Activated T-cell treated with anti-CD3 and anti-CD28 coated beads for 1 hour (primary cell): Measurements from ENCODE around the gene C1orf21.

Experiments used
- DNase-seq: peaks from one replicate; pipeline ENCODE4 v3.0.0-alpha.2; 2020; ENCODE audit warnings: low read depth

C1orf21 gene

GRCh38 chr1:184557423-184558347, 170.9 kb downstream of the C1orf21 start:
- DNase-seq: no peak

DNA sequence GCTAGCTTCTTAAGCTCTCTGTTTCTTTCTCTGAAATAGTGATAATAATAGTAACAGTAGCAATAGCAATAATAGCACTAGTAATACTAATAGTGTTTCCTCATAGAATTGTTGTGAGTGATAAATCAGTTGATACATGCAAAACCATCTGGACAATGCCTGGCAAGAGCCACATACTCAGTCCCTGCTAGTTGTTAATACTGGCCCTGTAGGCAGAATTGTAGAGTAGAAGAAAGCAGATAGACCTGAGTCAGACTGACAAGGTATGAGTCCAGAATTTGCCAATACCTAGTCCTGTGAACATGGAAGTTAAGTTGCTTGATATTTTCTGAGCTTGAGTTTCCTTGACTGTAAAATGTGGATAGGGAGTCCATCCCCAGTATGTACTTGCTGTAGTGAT, 171.9 kb downstream of the C1orf21 start:
- DNase-seq: no peak

DNA sequence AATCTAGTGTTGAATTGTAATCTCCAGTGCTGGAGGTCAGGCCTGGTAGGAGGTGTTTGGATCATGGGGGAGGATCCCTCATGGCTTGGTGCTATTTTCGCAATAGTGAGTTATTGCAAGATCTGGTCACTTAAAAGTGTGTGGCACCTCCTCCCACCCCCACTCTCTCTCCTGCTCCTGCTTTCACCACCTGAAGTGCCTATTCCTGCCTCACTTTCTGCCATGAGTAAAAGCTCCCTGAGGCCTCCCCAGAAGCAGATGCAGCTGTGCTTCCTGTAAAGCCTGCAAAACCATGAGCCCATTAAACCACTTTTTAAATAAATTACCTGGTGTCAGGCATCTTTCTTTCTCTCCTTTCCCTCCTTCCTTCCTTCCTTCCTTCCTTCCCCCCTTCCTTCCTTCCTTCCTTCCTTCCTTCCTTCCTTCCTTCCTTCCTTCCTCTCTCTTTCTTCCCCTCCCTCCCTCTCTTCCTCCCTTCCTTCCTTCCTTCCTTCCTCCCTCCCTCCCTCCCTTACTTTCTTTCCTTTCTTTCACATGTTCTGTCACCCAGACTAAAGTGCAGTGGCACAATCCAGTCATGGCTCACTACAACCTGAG, 172.4 kb downstream of the C1orf21 start:
- DNase-seq: no peak

GRCh38 chr1:184562806-184563205, 176.0 kb downstream of the C1orf21 start:
- DNase-seq: no peak

DNA sequence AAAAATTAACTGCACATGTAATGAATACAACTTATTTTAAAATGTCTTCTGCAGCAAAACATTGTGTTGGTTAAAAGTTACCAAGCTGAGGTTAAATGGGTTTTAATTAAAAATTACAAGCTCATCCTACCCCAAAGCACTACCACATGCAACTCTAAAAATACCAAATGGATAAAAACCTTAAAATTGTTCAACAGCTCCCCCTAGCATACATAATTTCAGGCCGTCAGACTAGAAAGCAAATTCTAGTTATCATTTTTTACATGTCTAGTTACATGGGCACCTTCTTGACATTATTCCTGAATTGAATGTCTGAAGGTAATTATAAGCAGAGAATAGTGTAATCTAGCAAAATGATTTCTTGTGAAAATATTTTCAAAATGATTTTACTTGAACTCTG, 176.5 kb downstream of the C1orf21 start:
- no peak for DNase-seq

GRCh38 chr1:184567009-184567408, 180.2 kb downstream of the C1orf21 start:
- DNase-seq: no peak

GRCh38 chr1:184567637-184568036, 180.8 kb downstream of the C1orf21 start:
- no peak for DNase-seq

- DNase-seq: no peak
Measured at GRCh38 chr1:184568148-184568547, 181.3 kb downstream of the C1orf21 start.

DNA sequence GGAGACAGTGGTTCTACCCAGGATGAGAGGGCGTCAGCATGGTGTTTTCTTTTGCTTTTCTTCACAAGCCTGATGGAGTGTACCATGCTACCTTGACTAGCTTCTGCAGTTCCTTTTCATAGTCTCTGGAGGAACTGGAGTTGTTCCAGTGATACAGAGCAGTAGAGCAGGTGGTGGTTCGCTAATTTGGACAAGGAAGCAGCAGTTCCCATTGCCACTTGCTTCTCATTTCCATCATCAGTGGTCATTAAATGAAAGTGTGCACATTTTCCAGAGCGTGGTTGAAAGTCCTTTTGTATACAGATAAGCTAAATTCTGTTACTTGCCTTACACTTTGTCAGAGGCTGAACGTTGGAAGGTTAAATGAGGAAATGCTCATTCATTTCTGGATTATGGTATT, 182.3 kb downstream of the C1orf21 start:
- DNase-seq: no peak

- no peak for DNase-seq
Measured at GRCh38 chr1:184574588-184574987, 187.8 kb downstream of the C1orf21 start.

GRCh38 chr1:184576822-184577221, 190.0 kb downstream of the C1orf21 start:
- no peak for DNase-seq

GRCh38 chr1:184577319-184577718, 190.5 kb downstream of the C1orf21 start:
- DNase-seq: no peak

GRCh38 chr1:184582411-184582810, 195.6 kb downstream of the C1orf21 start:
- DNase-seq: no peak

DNA sequence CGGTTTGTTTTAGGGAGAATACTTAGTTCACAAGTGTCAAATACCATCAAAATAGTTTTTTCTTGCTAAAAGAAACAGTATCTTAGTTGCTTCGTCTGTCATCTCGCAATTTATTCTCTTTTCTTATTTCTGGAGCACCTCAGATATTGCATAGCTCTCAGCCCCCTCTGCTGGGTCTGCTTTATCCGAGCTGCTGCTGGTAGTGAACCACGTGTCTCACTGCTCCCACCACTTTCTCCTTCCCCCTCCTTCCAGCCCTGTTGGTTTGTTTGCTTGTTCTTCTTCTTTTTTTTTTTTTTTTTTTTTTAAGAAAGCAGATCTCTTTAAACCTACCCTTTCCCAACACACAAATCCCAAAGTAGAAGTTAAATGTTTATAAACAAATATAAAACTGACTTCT, 197.0 kb downstream of the C1orf21 start:
- no peak for DNase-seq

DNA sequence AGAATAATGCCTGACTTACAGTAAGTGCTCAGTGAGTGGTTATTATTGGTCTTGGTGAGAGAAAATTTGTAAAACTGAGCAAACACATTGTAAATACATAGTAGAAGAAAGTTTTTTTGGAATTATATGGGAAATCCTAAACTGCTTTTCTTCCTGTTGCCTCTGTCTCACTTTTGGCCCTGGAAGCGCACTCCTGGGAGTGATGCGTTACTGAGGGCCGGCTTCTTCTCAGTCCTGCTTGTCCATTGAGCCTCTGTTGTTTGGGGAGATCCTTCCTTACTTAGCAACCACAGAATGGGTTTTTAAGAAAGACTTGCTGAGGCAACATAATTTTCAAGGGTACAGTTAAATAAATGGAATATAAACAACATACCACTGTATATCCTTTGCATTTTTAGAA, 201.9 kb downstream of the C1orf21 start:
- DNase-seq: no peak

GRCh38 chr1:184590163-184590750, 203.4 kb downstream of the C1orf21 start:
- DNase-seq: no peak

DNA sequence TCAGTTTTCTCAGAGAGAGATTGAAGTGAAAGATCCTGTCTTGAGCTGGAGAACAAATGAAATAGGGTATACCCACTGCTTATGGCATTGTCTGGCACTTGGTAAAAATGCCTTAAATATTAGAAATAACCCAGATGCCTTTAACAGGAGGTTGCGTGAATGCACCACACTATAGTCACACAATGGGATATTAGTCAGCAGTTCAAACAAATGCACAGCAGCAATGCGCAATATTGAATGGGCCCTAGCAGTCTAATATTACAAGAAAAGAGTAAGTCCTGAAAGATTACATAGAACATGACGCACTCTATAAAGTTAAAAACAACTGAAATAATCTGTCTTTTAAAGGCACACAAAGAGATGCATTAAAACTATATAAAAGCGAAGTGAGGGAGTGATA, 206.8 kb downstream of the C1orf21 start:
- no peak for DNase-seq

DNA sequence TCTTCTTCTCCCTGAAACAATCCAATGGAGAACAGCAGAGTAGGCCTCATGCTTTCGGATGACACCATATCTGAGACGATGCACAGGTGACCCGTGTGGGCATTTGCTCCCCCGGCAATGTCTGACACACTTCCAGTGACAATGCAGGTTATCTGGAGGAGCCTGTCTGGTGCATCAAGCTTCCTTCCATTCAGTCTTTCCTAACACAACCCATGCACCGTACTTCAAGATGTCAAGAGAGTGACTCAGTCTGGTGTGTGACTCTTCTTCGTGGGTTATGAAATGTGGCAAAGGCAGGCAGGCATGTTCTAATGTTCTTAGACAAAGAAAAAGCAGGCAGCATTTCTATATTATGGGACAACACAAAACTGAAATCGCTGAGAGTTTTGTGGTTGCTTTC, 208.8 kb downstream of the C1orf21 start:
- no peak for DNase-seq

GRCh38 chr1:184596950-184597645, 210.3 kb downstream of the C1orf21 start:
- no peak for DNase-seq

GRCh38 chr1:184597650-184598357, 211.0 kb downstream of the C1orf21 start:
- DNase-seq: no peak

- DNase-seq: no peak
Measured at GRCh38 chr1:184598403-184599193, 211.8 kb downstream of the C1orf21 start.
